Stimulated activated naive CD8-positive, alpha-beta T cell treated with anti-CD3 and anti-CD28 coated beads, Interleukin-15, amount 100 ng/mL, for 72 hours (primary cell): ENCODE data around the gene DSC3.

Experiments
- ATAC-seq: fragments of 150-1000 bp; cut with Tn5 transposase; 2 replicates; pipeline ENCODE4 v1.10.0; 2021; ENCODE audit warnings: mild to moderate bottlenecking, moderate library complexity
- DNase-seq, 2 donors: peaks; one replicate each; pipeline ENCODE4 v3.0.0; 2021 to 2022
- H3K27ac Mint-ChIP-seq, 2 donors: one replicate each; pipeline ENCODE4 v1.8.0; 2022; ENCODE audit warnings: mild to moderate bottlenecking in 2 of 2, mixed read lengths in 2 of 2, moderate library complexity in 2 of 2
- H3K27me3 Mint-ChIP-seq: one replicate; pipeline ENCODE4 v1.8.0; 2022; ENCODE audit warnings: mixed read lengths
- H3K4me1 Mint-ChIP-seq: one replicate; pipeline ENCODE4 v1.8.0; 2022; ENCODE audit warnings: mild to moderate bottlenecking, mixed read lengths
- H3K4me3 Mint-ChIP-seq, 2 donors: one replicate each; pipeline ENCODE4 v1.8.0; 2022; ENCODE audit warnings: mild to moderate bottlenecking in 2 of 2, mixed read lengths in 2 of 2, moderate library complexity in 1 of 2
- H3K9me3 Mint-ChIP-seq, 2 donors: one replicate each; pipeline ENCODE4 v1.8.0; 2022; ENCODE audit warnings: mixed read lengths in 2 of 2

The DSC3 gene

GRCh38 chr18:30967701-30968100 is 74.8 kb downstream of the DSC3 start:
- Mint-ChIP-seq H3K27me3 (no peaks in the 10 kb centered on the region), H3K27ac (no peak overlapping the region), H3K9me3 (no peaks in the 10 kb centered on the region), H3K4me1 (no peaks in the 10 kb centered on the region), H3K4me3 (no peak overlapping the region)
- DNase-seq (no peak), ATAC-seq (no peak)

DNA sequence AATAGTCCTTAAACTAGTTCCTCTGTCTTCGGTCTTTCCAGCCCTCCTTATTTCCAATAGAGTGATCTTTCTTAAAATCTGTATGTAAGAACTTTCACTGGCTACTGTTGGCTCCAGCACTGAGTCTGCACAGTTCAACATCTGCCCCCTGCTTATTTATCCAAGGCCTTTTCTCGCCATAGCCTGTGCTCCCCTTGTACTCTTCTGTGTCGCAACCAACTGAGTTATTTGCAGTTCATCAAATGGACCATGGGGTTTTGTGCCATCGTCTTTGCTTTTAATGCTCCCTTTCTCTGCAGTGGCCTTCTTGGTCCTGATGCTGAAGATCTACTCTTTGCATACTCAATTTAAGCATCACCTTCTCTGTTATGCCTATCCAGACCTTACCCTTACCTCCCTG is 77.3 kb downstream of the DSC3 start:
- DNase-seq (no peak), ATAC-seq (no peak)
- no peaks in the 10 kb centered on the region for H3K9me3 Mint-ChIP-seq
- no peak overlapping the region for H3K27ac Mint-ChIP-seq
- no peaks in the 10 kb centered on the region for H3K27me3 Mint-ChIP-seq
- H3K4me3 Mint-ChIP-seq: no peak overlapping the region
- H3K4me1 Mint-ChIP-seq: no peaks in the 10 kb centered on the region

DNA sequence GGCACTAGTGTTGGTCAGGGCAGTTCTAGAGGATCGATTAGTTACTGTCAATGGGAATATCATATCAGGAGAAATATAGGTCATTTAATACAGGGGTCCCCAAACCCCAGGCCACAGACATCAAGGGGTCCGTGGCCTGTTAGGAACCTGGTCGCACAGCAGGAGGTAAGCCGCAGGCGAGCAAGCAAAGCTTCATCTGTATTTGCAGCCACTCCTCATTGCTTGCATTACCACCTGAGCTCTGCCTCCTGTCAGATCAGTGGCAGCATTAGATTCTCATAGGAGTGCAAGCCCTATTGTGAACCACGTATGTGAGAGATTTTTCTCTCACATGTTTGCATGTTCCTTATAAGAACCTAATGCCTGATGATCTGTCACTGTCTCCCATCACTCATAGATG is 81.9 kb downstream of the DSC3 start:
- H3K27me3 Mint-ChIP-seq: no peaks in the 10 kb centered on the region
- H3K9me3 Mint-ChIP-seq: no peaks in the 10 kb centered on the region
- no peak overlapping the region for H3K27ac Mint-ChIP-seq
- DNase-seq: no peak
- ATAC-seq: no peak
- no peaks in the 10 kb centered on the region for H3K4me1 Mint-ChIP-seq
- no peak overlapping the region for H3K4me3 Mint-ChIP-seq

GRCh38 chr18:30957066-30957465 is 85.5 kb downstream of the DSC3 start:
- H3K4me1 Mint-ChIP-seq: no peaks in the 10 kb centered on the region
- no peak for DNase-seq
- no peak for ATAC-seq
- H3K9me3 Mint-ChIP-seq: no peaks in the 10 kb centered on the region
- no peak overlapping the region for H3K4me3 Mint-ChIP-seq
- no peak overlapping the region for H3K27ac Mint-ChIP-seq
- H3K27me3 Mint-ChIP-seq: no peaks in the 10 kb centered on the region

- Mint-ChIP-seq H3K4me1 (no peaks in the 10 kb centered on the region), H3K4me3 (no peak overlapping the region), H3K27ac (no peak overlapping the region), H3K9me3 (no peaks in the 10 kb centered on the region), H3K27me3 (no peaks in the 10 kb centered on the region)
- DNase-seq (no peak), ATAC-seq (no peak)
Measured at GRCh38 chr18:30954262-30954661, 88.3 kb downstream of the DSC3 start.

- ATAC-seq: no peak
- Mint-ChIP-seq H3K27me3 (no peaks in the 10 kb centered on the region), H3K27ac (no peak overlapping the region)
Measured at GRCh38 chr18:30945761-30946160, 96.8 kb downstream of the DSC3 start.

GRCh38 chr18:30944773-30945417 is 97.6 kb downstream of the DSC3 start:
- Mint-ChIP-seq H3K9me3 (peaks cover 9 to 17% of the 10 kb centered on the region in 2 donors), H3K4me1 (no peaks in the 10 kb centered on the region), H3K27ac (no peak overlapping the region), H3K27me3 (no peaks in the 10 kb centered on the region), H3K4me3 (no peak overlapping the region)
- DNase-seq (no peak), ATAC-seq (no peak)

More at GRCh38 chr18:30945761-30946160, 96.8 kb downstream of the DSC3 start:
- Mint-ChIP-seq H3K9me3 (peaks cover 9 to 10% of the 10 kb centered on the region in 2 donors), H3K4me3 (no peak overlapping the region), H3K4me1 (no peaks in the 10 kb centered on the region)
- DNase-seq: no peak

GRCh38 chr18:30940952-30941539 is 101.5 kb downstream of the DSC3 start:
- ATAC-seq (no peak), DNase-seq (no peak)
- Mint-ChIP-seq H3K4me3 (no peak overlapping the region), H3K9me3 (peaks cover 9 to 22% of the 10 kb centered on the region in 2 donors), H3K27ac (no peak overlapping the region), H3K4me1 (no peaks in the 10 kb centered on the region), H3K27me3 (no peaks in the 10 kb centered on the region)
